NCI-H2107 treated with DMSO at 0.1 percent for 48 hours (cell line): ENCODE results near the gene STX11.
"Not testable (repeated sequence)": the region's sequence is repeated elsewhere in the genome, so short reads cannot be mapped to it uniquely, and the experiment has no call there.

Experiments used
- DNase-seq: peaks from one replicate; lab custom pipeline; 2025; ENCODE audit not compliant: unreplicated experiment; lab: John Stamatoyannopoulos, UW

Gene STX11

GRCh38 chr6:144149894-144150709 lies at the start of gene STX11:
Gene STX11, plus strand, starts transcription at chr6:144150517. Its CDS starts 36,111 bp downstream, at chr6:144186628.
- no peak for DNase-seq

GRCh38 chr6:144103026-144103563 lies 47.2 kb upstream of the STX11 start:
- DNase-seq: no peak

- no peak for DNase-seq
Measured at GRCh38 chr6:144104488-144104887, 45.8 kb upstream of the STX11 start.

GRCh38 chr6:144104898-144105487 lies 45.3 kb upstream of the STX11 start:
- DNase-seq: peak; percentile 20

- no peak for DNase-seq
Measured at GRCh38 chr6:144106206-144106605, 44.1 kb upstream of the STX11 start.

GRCh38 chr6:144110210-144110609 lies 40.1 kb upstream of the STX11 start:
- DNase-seq: no peak

- no peak for DNase-seq
Measured at GRCh38 chr6:144113366-144113765, 37.0 kb upstream of the STX11 start.

- DNase-seq: no peak
Measured at GRCh38 chr6:144115219-144115618, 35.1 kb upstream of the STX11 start.

GRCh38 chr6:144119376-144119775 lies 30.9 kb upstream of the STX11 start:
- no peak for DNase-seq

- DNase-seq: no peak
Measured at GRCh38 chr6:144122861-144123260, 27.5 kb upstream of the STX11 start.

GRCh38 chr6:144123421-144123820 lies 26.9 kb upstream of the STX11 start:
- no peak for DNase-seq

GRCh38 chr6:144123836-144124235 lies 26.5 kb upstream of the STX11 start:
- DNase-seq: no peak

GRCh38 chr6:144127097-144127496 lies 23.2 kb upstream of the STX11 start:
- DNase-seq: no peak

- DNase-seq: no peak
Measured at GRCh38 chr6:144129469-144129868, 20.8 kb upstream of the STX11 start.

GRCh38 chr6:144131248-144131709 lies 19.0 kb upstream of the STX11 start:
- DNase-seq: no peak

- not testable (repeated sequence) for DNase-seq
Measured at GRCh38 chr6:144132167-144132690, 18.1 kb upstream of the STX11 start.

GRCh38 chr6:144133225-144133821 lies 17.0 kb upstream of the STX11 start:
- no peak for DNase-seq

- no peak for DNase-seq
Measured at GRCh38 chr6:144134176-144134575, 16.1 kb upstream of the STX11 start.

- DNase-seq: no peak
Measured at GRCh38 chr6:144134737-144135136, 15.6 kb upstream of the STX11 start.

- no peak for DNase-seq
Measured at GRCh38 chr6:144138542-144138941, 11.8 kb upstream of the STX11 start.

GRCh38 chr6:144139817-144140216 lies 10.5 kb upstream of the STX11 start:
- DNase-seq: no peak

GRCh38 chr6:144140867-144141266 lies 9.4 kb upstream of the STX11 start:
- DNase-seq: no peak
